Measurements from ENCODE around the gene ENTPD7.

DNA sequence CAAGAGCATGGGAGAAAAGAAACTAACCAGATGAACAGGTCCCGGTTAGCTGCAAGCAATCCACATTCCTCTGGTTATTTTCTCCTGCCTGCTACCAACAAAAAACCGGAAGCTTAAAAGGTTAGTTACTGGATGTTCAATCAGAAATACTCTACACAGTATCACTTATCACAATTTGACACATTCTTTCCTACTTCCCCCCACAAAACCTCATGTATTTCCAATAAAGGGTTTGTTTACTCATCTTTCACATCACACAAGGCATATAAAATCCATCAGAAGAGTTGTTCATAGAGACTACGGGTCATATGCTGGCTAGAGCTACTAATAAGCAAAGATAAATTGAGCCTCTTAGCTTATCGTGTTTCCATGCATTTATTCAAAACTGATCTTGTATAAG lies 43.9 kb upstream of the ENTPD7 start:
- TF ChIP-seq CTCF (IDR thresholded peaks at IDR 0.05) (no peak), POLR2A (IDR thresholded peaks at IDR 0.05) (no peak)
